ENCODE results near the gene SLC9A9.
"Not testable (repeated sequence)": the region's sequence is repeated elsewhere in the genome, so short reads cannot be mapped to it uniquely, and the experiment has no call there.

Gene SLC9A9

DNA sequence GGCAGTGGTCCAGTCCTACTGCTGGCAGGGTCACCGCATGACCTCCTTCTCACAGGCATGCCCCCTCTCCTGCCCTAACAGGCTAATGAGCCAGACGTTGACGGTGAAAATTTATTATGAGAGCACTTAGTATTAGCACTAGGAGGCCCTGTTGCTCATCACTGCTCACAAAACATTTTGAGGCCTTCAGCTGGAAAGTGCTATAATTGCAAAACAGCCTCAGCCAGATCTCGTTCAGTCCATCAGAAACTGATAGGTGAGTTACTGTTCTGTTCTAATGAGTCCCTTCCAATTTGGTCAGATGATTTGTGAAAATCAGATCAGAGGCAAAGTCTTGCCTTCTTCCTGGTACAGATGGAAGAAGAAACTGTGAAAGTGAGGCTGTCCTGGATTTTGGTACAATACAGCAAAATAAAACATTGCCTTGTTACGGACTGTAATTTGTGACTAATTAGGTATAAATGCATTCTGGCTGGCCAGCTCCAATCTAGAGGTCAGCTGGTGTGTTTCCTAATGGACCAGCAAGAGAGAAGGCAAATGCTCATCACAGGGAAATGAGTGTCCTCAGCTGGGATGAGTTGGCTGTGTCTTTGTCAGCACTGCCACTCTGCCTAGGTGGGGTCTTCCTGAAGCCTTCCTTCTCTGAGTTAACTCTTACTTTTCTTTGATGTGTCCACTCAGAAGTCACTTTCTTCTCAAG, 411.9 kb downstream of the SLC9A9 start:
- no peak for TF ChIP-seq POLR2A (IDR thresholded peaks at IDR 0.05; ENCODE audit: extremely low read depth, insufficient read length)
- TF ChIP-seq, protein P1, sequence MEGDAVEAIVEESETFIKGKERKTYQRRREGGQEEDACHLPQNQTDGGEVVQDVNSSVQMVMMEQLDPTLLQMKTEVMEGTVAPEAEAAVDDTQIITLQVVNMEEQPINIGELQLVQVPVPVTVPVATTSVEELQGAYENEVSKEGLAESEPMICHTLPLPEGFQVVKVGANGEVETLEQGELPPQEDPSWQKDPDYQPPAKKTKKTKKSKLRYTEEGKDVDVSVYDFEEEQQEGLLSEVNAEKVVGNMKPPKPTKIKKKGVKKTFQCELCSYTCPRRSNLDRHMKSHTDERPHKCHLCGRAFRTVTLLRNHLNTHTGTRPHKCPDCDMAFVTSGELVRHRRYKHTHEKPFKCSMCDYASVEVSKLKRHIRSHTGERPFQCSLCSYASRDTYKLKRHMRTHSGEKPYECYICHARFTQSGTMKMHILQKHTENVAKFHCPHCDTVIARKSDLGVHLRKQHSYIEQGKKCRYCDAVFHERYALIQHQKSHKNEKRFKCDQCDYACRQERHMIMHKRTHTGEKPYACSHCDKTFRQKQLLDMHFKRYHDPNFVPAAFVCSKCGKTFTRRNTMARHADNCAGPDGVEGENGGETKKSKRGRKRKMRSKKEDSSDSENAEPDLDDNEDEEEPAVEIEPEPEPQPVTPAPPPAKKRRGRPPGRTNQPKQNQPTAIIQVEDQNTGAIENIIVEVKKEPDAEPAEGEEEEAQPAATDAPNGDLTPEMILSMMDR (IDR thresholded peaks at IDR 0.05; ENCODE audit: low read depth, low read length), result no peak
- TF ChIP-seq, protein P2, sequence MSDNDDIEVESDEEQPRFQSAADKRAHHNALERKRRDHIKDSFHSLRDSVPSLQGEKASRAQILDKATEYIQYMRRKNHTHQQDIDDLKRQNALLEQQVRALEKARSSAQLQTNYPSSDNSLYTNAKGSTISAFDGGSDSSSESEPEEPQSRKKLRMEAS (IDR thresholded peaks at IDR 0.05; ENCODE audit: low read depth, low read length), result no peak
- no peak for TF ChIP-seq MYC (IDR thresholded peaks at IDR 0.05; ENCODE audit: low read depth, low read length)

DNA sequence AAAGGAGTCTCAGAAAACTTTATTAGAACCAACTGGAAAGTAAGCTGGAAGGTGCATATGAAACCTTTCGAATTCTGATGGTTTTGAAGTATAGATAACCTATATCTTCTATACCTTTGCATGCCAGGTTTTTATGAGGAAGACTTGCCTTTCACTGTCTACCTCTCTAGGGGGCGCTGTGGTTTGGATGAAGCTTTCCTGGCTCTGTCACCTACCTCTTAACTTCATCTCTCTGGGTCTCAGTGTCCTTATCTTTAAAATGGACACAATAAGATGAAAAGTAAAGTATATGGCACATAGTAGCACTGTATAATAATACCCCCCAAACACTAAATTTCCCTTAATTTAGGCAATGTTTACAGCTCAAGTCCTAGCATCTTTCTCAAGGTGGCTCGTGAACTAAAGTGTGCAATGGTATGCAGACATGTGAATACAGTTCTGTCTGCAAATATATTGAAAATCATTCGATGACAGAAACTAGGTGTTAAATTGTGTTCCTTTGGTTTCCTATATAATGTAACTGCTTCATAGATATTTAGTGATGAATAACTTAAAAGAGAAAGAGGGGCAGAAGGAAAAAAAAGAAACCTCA, 414.4 kb downstream of the SLC9A9 start:
- DNase-seq (ENCODE audit: low read depth), result peak; percentile 47
- H3K4me3 ChIP-seq (ENCODE audit: low read depth, low read length), result no peak overlapping the region
- no peak for TF ChIP-seq POLR2A (IDR thresholded peaks at IDR 0.05; ENCODE audit: extremely low read depth, insufficient read length)
- TF ChIP-seq, protein P1 (IDR thresholded peaks at IDR 0.05; ENCODE audit: low read depth, low read length), result peak; percentile 58

More for the DNA sequence above, 411.9 kb downstream of the SLC9A9 start:
- no peak overlapping the region for H3K4me3 ChIP-seq (ENCODE audit: low read depth, low read length)
- no peak for DNase-seq (ENCODE audit: low read depth)

DNA sequence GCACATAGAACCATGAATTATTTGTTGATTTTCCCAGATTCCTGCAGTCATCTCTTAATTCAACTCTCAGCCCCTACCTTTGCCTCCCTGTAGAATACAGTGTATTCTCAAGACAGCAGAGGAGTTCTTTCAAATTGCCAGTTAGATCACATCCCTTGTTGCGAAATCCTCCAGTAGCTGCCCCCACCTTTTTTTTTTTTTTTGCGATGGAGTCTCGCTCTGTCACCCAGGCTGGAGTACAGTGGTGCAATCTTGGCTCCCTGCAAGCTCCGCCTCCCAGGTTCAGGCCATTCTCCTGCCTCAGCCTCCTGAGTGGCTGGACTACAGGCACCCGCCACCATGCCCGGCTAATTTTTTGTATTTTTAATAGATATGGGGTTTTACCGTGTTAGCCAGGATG, 417.0 kb downstream of the SLC9A9 start:
- DNase-seq (ENCODE audit: low read depth), result peak; percentile 78
- H3K4me3 ChIP-seq (ENCODE audit: low read depth, low read length), result not testable (repeated sequence)

DNA sequence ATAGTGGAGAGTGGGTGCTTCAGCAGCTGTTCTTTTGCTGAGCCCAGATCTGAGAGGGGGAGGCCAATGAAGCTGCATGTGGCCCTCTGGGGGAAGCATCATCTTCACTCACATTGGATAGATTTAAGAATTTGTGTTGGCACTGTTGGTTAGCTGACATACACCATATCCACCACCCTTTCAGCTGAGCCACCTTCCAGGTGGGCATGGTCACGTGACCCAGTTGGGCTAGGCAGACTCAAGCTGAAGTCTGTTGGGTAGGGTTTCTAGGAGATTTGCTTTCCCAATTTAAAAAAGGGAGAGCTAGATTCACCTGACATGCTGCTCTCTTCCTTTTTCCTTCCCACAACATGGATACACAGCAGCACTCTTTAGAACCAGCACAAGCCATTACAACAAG, 417.7 kb downstream of the SLC9A9 start:
- no peak for DNase-seq (ENCODE audit: low read depth)
- no peak overlapping the region for H3K4me3 ChIP-seq (ENCODE audit: low read depth, low read length)
- no peak for TF ChIP-seq MYC (IDR thresholded peaks at IDR 0.05; ENCODE audit: low read depth, low read length)
- TF ChIP-seq POLR2A (IDR thresholded peaks at IDR 0.05; ENCODE audit: extremely low read depth, insufficient read length), result no peak
- TF ChIP-seq, protein P2 (IDR thresholded peaks at IDR 0.05; ENCODE audit: low read depth, low read length), result no peak
- TF ChIP-seq, protein P1 (IDR thresholded peaks at IDR 0.05; ENCODE audit: low read depth, low read length), result no peak

DNA sequence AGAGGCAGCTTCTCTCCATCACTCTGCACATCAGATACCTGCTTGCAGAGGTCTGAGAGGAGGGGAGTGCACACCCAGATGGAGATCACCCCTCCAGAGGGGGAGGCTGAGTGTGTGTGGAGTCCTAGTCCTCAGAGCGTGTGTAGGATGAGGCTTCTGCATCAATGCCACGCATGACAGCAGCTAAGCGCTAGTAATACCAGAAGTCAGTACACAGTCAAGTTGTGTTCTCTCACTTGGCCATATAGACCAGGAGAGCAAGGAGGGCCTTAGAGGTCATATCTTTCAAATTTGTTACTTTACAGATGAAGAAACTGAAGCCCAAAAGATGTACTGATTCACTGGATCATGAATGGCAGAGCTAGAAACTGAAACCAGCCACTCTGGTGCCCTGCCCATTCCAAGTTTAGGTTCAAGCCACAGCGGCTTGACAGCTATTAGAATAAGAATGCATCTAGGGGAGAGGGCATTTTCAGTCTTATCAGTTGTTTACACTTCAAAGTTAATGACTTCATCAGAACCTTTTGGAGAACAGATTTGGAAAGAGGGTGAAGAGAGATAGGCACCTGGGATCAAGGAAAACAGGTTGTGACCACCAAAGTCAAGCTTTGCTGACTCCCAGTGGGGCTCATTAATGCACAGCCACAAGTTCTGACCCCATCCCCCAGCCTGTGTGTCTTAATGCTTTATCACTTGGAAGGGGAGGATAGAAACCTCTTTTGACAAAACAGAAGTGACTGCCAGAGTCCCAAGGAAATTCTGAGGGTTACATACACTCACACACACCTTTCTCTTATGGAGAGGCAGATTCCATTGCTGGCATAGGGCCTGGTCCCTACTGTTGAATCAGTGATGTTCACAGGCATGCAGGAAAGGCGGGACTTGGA, 418.4 kb downstream of the SLC9A9 start:
- DNase-seq (ENCODE audit: low read depth), result no peak

More for the DNA sequence above, 418.4 kb downstream of the SLC9A9 start:
- TF ChIP-seq, protein P1 (IDR thresholded peaks at IDR 0.05; ENCODE audit: low read depth, low read length), result no peak
- TF ChIP-seq, protein P2 (IDR thresholded peaks at IDR 0.05; ENCODE audit: low read depth, low read length), result no peak
- TF ChIP-seq POLR2A (IDR thresholded peaks at IDR 0.05; ENCODE audit: extremely low read depth, insufficient read length), result no peak
- no peak for TF ChIP-seq MYC (IDR thresholded peaks at IDR 0.05; ENCODE audit: low read depth, low read length)
- no peak overlapping the region for H3K4me3 ChIP-seq (ENCODE audit: low read depth, low read length)

Measured in NB4 (cell line).